HepG2 (cell line): Measurements from ENCODE around the gene PEX11B. TPM values are rescaled to one million over a fixed set of nuclear protein-coding genes. Genes with fewer than 3 reads are reported as not detected.

Experiments
- ATM ChIP-seq: fragments of 450-650 bp; IDR thresholded peaks from 2 replicates; pipeline ENCODE4 v1.7.1; 2017; ENCODE audit warnings: mild to moderate bottlenecking, borderline replicate concordance
- CCAR2 ChIP-seq: fragments of 200-400 bp; formaldehyde crosslinking; optimal IDR thresholded peaks from 2 replicates; pipeline ENCODE3; 2018; ENCODE audit warnings: low read depth, mild to moderate bottlenecking, low read length, moderate library complexity
- CEBPG ChIP-seq: IDR thresholded peaks from 2 replicates; pipeline ENCODE4 v1.6.1; 2016
- CENPX ChIP-seq: sonication (generic); formaldehyde crosslinking; IDR thresholded peaks from 2 replicates; pipeline ENCODE4 v1.9.0; 2021; ENCODE audit warnings: mild to moderate bottlenecking, missing genetic modification reagents, moderate library complexity
- EED ChIP-seq: sonication (generic); formaldehyde crosslinking; IDR thresholded peaks from 2 replicates; pipeline ENCODE4 v1.5.0; 2020; ENCODE audit warnings: mild to moderate bottlenecking, missing genetic modification reagents
- HMGXB3 ChIP-seq: sonication (generic); formaldehyde crosslinking; IDR thresholded peaks from 2 replicates; pipeline ENCODE4 v1.4.0; 2020; ENCODE audit warnings: missing genetic modification reagents, borderline replicate concordance
- MTF1 ChIP-seq: sonication (generic); formaldehyde crosslinking; IDR thresholded peaks from 2 replicates; pipeline ENCODE4 v1.5.0; 2020; ENCODE audit warnings: missing genetic modification reagents
- MXD4 ChIP-seq: IDR thresholded peaks from 2 replicates; pipeline ENCODE4 v1.6.1; 2016; ENCODE audit warnings: mild to moderate bottlenecking, missing biosample characterization, missing genetic modification reagents
- PAXIP1 ChIP-seq: sonication (generic); formaldehyde crosslinking; conservative IDR thresholded peaks from 2 replicates; pipeline ENCODE4 v1.4.0; 2020; ENCODE audit warnings: mild to moderate bottlenecking, missing genetic modification reagents, moderate library complexity
- RELA ChIP-seq: sonication (generic); formaldehyde crosslinking; IDR thresholded peaks from 2 replicates; pipeline ENCODE4 v1.4.0; 2020; ENCODE audit warnings: missing genetic modification reagents
- RFX1 ChIP-seq: fragments of 450-650 bp; IDR thresholded peaks from 2 replicates; pipeline ENCODE4 v1.6.1; 2017
- SMAD1 ChIP-seq: sonication (generic); formaldehyde crosslinking; IDR thresholded peaks from 2 replicates; pipeline ENCODE4 v1.4.0; 2020; ENCODE audit warnings: missing genetic modification reagents, low read depth, mild to moderate bottlenecking, borderline replicate concordance
- ZBTB46 ChIP-seq: sonication (generic); formaldehyde crosslinking; IDR thresholded peaks from 2 replicates; pipeline ENCODE4 v1.4.0; 2020; ENCODE audit warnings: mild to moderate bottlenecking, missing genetic modification reagents, borderline replicate concordance
- ZNF20 ChIP-seq: sonication (generic); formaldehyde crosslinking; IDR thresholded peaks from 2 replicates; pipeline ENCODE4 v1.4.0; 2020; ENCODE audit warnings: mild to moderate bottlenecking, moderate library complexity, missing genetic modification reagents
- ZNF510 ChIP-seq: sonication (generic); formaldehyde crosslinking; IDR thresholded peaks from 2 replicates; pipeline ENCODE4 v1.4.0; 2020; ENCODE audit warnings: low read depth, mild to moderate bottlenecking, missing genetic modification reagents
- ZNF512B ChIP-seq: sonication (generic); formaldehyde crosslinking; IDR thresholded peaks from 2 replicates; pipeline ENCODE4 v1.5.1; 2020; ENCODE audit warnings: missing genetic modification reagents, mild to moderate bottlenecking, borderline replicate concordance
- ZNF749 ChIP-seq: sonication (generic); formaldehyde crosslinking; IDR thresholded peaks from 2 replicates; pipeline ENCODE4 v1.8.0; 2022; ENCODE audit warnings: mild to moderate bottlenecking, missing genetic modification reagents, moderate library complexity, borderline replicate concordance
- polyA plus RNA-seq, 8 experiments: library from polyadenylated mRNA; depleted of rRNA in 3 of 8; stranded (reverse) in 7 of 8; unstranded in 1 of 8; fragments of >200 nt; fragmentation: Illumina TruSeq in 4 of 8; extraction: Trizol in 4 of 8; gene quantifications; 2 replicates each; pipeline versions ENCODE4 v1.2.1 to v1.2.3, GENCODE V29; 2011 to 2016; ENCODE audit warnings: low read depth in 4 of 8, missing spikeins in 1 of 8, mixed read lengths in 1 of 8; ENCODE audit not compliant: insufficient read depth in 1 of 8
- total RNA-seq, 5 experiments: library from RNA; depleted of rRNA; stranded (reverse); fragments of >200 nt; fragmentation: Illumina TruSeq; extraction: Trizol; gene quantifications; 2 replicates each; pipeline ENCODE4 v1.2.3, GENCODE V29; 2016; ENCODE audit warnings: low read depth in 1 of 5

PEX11B gene
- total and polyA plus RNA-seq, 2 of the 13 experiments (the other 11 are each of a cell fraction or from before 2014, with no cell fraction given): 21.6 to 48.4 TPM

- TF ChIP-seq EED (CRISPR knock-in tag): no peak
- no peak for TF ChIP-seq MTF1 (CRISPR knock-in tag)
- TF ChIP-seq HMGXB3 (CRISPR knock-in tag): 0 out of 2 replicates have a peak, but pooled peaks have one; percentile 73
- TF ChIP-seq ZNF510: no peak
- no peak for TF ChIP-seq ZNF749 (CRISPR knock-in tag)
- TF ChIP-seq CENPX (CRISPR knock-in tag): no peak
- TF ChIP-seq CCAR2: no peak
- no peak for TF ChIP-seq SMAD1 (CRISPR knock-in tag)
- no peak for TF ChIP-seq RELA (CRISPR knock-in tag)
- peak; percentile 69; the same call in 1 of the 2 replicates for TF ChIP-seq MXD4 (CRISPR knock-in tag)
- TF ChIP-seq ATM: no peak
- peak; percentile 63 for TF ChIP-seq PAXIP1 (CRISPR knock-in tag)
- no peak for TF ChIP-seq CEBPG (CRISPR knock-in tag)
- TF ChIP-seq ZNF20 (CRISPR knock-in tag): no peak
- no peak for TF ChIP-seq ZBTB46 (CRISPR knock-in tag)
- TF ChIP-seq RFX1: no peak
- no peak for TF ChIP-seq ZNF512B (CRISPR knock-in tag)
Observed at GRCh38 chr1:145927063-145927886, 8.8 kb upstream of the PEX11B start, which contains the start of gene RBM8A (continued).
